Stimulated activated CD8-positive, alpha-beta memory T cell treated with anti-CD3 and anti-CD28 coated beads, Interleukin-15, amount 100 ng/mL, for 48 hours (primary cell): Measurements from ENCODE around the gene PMIS2.
A peak's percentile ranks its signal among the peaks of the same experiment; 100 is the strongest.

Source experiments
- DNase-seq, 2 donors: peaks; one replicate each; pipeline ENCODE4 v3.0.0-alpha.2; 2020; ENCODE audit warnings: low read depth in 2 of 2

PMIS2 gene

DNA sequence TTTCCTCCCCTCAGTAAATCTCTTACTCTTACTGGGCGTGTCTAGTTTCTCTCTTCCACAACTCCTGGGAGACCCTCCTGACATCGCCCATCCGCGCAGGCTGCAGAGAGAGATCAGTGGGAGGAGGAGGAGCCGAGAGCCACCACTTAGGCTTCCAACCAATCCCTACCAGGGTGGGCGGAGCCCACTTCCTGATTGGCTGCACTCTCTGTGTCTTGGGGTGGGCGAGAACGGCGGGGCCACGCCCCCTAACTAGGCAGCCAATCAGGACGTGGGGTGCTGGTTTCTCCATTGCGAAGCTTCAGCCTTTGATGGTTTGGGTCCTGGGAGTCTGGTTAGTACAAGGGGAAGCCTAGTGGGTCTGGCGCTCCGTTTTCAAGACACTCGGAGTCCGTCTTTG lies at the start of gene PMIS2:
Gene PMIS2, plus strand, starts transcription at position 326 of the 400 bp plus-strand sequence. CDS start 87 bp downstream, outside the sequence.
- DNase-seq = peak; percentile 15 to 21

DNA sequence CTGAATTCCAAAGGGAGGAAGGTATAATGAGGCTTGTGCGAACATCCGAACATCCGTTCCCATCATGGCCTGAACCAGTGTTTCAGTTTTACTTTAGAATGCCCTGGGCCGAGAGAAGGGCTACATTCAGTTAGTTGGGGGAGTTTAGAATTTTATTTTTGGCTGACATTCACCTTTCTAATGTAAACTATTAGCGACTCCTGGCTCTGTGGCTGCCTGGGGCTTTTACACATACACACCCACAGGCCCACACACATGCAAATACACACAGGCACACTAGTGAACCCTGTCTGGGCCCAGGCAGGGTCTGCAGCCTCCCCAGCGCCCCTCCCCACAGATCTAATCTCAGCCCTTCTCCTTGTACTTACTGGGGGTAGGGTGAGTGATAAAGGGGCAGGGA lies 46.7 kb upstream of the PMIS2 start:
- no peak for DNase-seq

- no peak for DNase-seq
Observed at GRCh38 chr19:35539850-35540249, 46.1 kb upstream of the PMIS2 start.

DNA sequence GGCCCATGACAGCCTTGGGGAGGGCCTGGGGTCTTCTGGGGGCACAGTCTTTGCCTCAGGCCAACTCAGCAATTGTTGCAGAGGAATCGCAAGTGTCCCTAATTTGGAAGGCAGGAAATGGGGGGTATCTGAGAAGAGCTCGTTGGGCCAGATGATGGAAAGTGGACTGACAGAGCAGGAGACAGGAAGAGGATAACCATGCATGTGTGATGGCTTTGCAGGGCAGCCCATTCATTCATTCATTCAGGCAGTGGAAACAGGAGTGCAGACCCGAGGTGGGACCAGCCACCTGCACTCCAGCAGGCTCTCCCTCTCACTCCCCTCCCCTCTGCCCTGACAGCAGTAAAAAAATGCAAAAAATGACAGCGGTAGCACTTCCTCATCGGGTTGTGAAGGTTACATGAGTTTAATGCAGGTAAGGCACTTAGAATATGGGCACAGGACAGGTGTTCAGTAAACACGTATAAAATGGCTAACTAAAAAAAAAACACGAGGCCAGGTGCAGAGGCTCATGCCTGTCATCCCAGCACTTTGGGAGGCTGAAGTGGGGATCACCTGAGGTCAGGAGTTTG lies 45.5 kb upstream of the PMIS2 start:
- DNase-seq = no peak

DNA sequence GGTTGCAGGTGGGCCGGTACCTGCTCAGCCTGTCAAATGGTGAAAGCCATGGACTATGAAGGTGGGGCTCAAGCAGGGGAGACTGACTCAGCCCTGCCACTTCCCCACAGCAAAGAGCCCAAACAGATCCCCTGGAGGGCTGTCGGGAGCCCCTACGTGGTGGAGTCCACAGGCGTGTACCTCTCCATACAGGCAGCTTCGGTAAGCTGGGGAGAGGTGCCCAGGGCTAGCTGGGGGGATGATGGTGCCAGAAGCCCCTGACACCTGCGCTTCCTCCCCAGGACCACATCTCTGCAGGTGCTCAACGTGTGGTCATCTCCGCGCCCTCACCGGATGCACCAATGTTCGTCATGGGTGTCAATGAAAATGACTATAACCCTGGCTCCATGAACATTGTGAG lies 43.8 kb upstream of the PMIS2 start:
- no peak for DNase-seq

DNA sequence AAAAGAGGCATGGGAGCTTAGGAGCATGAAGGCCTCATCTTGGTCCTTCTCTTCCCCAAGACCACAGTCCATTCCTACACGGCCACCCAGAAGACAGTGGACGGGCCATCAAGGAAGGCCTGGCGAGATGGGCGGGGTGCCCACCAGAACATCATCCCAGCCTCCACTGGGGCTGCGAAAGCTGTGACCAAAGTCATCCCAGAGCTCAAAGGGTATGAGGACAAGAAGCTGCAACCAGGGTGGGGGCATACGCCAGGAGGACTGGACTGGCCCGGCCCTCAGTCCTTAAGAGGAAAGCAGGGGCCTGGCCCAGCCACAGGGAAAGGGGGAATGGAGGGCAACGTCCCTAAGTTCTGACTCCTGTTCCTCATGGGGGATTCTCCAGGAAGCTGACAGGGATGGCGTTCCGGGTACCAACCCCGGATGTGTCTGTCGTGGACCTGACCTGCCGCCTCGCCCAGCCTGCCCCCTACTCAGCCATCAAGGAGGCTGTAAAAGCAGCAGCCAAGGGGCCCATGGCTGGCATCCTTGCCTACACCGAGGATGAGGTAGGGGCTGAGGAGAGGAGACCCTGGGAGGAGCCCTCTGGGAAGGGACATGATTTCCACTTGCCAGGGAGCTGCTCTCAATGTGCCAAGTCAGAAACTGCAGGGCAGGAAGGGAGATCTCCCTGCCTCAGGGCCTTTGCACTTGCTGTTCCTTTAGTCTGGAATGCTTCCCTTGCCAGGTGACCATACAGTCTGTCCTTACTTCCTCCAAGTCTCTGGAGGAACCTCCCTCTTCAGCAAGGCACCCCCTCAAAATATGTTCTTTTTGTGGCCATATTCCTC lies 42.5 kb upstream of the PMIS2 start:
- DNase-seq = no peak

DNA sequence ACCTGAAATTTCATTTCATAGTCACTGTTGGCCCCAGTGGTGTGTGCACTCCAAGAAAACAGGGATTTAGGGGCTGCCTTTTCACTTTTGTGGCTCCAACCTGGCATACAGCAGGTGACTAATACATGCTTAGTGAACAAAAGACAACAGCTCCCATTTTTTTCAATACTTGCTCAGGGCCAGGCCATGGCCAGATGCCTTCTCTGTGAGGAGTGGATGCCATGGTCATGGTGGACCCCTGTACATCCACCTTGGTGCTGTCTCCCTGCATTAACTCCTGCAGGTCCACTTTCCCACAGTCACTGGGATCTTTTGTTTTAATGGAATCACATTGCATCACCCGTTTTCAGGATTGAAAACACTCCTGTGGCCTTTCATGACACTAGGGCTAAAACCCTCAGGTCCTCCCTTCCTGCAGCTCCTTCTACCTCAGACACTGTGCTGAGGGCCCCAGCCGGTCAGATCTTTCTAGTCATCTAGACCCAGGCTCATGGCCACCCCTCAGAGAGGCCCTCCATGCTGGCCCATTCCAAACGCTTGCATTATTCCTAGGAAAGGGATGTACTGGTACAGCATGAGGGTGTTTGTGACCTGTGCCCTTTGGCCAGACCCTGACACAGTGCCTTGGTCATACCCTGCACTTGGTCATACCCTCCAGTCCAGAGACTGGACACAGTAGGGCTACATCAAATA lies 41.7 kb upstream of the PMIS2 start:
- no peak for DNase-seq

GRCh38 chr19:35545001-35545854 lies 40.7 kb upstream of the PMIS2 start, which contains the start of gene TMEM147:
TMEM147 (plus strand) TSS chr19:35545626; CDS start chr19:35545740, 114 bp downstream.
- peak; percentile 83 to 84 for DNase-seq

DNA sequence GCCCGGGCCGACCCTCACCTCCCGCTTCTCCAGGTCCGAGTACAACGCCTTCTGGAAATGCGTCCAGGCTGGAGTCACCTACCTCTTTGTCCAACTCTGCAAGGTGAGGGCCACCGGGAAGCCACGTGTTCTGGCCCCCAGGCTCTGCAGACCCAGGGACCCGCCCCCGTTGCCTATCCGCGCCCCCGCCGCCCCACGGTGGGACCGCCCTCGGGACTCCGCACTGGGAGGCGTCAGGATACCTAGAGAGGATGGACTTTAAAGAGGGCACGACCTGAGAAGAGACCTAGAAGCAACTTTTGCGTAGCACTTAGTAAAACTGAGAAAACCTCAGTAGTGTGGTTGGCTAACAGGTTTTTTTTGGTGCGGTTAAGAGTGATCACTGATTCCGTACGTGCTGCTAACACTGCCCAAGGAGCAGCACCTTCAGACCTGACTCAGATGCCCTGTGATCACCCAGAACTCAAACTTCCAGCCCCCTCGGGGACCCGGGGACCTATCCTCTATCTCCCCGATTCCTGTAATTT lies 40.1 kb upstream of the PMIS2 start:
- peak; percentile 66 to 71 for DNase-seq

GRCh38 chr19:35546532-35546931 lies 39.4 kb upstream of the PMIS2 start:
- no peak for DNase-seq

DNA sequence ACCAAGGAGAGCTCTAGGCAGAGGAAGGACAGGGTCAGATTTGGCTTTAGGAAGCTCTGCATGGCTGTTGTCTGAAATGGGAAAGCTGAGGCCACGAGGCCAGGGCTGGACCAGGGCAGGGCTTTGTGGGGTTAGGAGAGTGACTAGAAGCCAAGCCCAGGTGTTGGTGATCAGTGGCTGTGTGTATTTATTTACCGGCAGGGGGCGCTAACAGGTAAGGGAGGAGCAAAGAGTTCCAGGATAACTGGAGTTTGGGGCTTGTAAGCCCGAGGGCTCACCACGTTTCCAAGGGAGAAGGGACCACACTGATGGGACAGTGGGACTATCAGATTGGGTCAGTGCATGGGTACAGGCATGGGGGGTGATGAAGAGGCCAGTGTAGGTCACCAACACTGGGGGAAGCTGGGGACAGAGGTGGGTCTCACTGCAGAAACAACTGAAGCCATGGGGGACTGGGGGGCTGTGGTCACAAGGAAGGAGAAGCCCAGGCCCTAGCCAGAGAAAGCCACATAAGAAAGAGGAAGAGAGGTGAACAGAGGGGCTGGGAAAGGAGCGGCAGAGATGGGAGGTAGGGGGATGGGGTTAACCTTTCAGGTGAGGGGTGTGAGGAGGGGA lies 36.7 kb upstream of the PMIS2 start:
- DNase-seq = peak; percentile 13 to 28

DNA sequence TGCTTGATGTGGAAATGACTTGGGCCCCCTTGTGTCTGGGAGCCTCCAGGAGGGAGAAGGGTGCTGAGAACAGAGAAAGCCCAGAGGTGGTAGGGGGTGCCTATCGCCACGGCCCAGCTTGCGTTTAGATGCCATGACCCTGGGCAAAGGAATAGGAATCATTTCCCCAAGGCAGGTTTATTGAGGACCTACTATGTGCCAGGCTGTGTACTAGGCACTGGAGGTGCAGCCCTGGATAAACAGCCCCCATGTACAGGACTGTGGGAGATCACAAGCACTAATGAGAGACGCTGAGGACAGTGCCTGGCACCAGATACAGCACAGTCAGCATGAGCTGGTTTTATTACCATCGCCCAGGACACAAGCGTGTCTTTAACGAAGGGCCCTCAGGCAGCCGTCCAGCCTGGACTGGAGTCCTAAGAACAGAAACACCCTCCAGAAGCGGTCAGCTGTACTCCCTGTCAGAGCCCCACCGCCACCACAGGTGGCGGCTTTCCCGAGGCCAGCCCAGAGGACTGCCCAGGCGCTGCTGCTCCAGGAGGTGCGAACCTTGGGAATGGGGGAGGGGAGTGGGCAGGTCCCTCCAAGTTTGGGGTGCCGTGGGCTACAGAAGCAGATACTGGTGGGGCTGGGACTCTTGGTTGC lies 36.0 kb upstream of the PMIS2 start:
- no peak for DNase-seq

DNA sequence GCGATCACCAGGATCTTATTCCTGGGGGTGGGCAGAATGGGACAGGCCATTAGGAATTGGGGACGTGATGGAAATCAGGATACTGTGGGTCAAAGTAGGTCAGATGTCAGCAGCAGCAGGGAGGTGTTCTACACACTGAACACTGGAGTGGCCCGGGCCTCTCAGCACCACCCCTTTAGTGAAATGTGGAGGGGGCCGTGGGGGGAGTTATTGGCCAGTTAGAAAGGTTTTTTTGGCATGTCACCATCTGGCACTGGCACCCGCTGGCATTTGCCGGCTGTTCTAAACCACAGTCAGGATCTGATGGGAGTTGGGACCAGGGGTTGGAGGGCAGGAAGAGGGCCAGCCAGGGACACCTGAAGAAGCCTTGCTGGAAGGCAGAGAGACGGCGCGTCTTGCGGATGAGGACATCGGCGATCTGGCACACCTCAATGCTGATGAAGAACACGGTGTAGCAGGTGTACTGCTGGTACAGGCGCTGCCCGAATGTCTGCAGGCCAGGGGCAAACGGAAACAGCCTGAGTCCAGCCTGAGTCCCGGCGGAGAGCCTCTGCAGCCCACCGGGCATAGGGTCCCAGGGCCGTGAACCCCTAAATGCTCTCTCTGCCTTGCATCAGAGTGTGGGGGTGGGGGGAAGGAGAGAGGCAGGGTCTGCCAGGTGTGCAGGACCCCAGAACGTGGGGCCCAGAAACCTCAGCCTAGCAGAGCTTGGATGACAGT lies 34.7 kb upstream of the PMIS2 start:
- no peak for DNase-seq

DNA sequence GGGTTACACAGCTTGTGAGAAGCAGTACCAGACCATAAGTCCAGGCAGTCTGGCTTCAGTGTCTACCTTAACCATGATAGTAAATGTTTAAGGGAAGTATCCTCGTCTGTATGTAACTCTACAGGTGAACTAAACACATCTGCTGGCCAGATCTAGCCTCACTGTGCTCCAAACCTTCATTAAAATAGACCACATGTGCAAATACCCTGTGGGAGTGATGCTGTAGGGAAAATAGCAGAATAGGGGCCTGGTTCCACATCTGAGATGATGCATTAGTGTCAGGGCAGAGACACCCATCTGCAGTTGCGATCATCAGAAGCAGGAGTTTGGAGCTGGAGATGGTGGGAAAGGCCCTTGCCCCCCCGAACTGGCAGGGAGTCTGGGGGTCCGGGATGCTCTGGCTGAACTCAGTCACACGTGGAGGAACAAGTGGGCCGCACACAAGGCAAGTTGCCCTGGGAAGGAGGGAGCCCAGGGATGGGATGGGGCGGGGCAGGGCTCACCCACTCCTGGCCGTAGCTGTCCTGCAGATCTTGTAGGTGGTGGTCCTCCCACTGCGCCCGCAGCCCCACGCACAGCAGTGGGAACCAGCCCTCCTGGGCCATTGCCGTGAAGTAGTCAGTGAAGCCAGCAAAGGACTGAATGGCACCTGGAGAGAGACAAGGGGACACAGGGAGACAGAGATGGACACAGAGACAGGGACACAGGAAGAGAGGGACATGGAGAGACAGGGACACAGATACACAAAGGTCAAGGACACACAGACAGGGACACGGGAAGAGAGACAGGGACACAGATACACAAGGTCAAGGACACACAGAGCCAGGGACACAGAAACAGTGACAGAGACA lies 33.2 kb upstream of the PMIS2 start:
- no peak for DNase-seq

- DNase-seq = no peak
Observed at GRCh38 chr19:35553385-35554000, 32.5 kb upstream of the PMIS2 start.

DNA sequence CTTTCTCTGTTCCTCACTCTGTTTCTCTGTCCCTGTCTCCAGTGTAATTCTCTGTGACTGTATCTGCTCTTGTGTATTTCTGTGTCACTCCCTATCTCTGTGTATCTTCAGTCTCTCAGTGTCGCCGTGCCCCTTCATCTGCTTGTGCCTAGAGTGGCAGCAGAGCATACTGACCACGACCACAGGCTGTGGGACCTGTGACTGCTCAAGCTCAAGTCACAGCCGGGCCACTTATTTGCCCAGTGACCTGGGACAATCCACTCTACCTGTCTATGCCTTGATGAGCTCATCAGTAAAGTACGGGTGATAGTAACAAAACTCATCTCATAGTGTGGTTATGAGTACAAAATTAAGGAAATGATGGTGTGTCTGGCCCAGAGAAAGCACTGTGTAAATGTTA lies 31.9 kb upstream of the PMIS2 start:
- DNase-seq = no peak

DNA sequence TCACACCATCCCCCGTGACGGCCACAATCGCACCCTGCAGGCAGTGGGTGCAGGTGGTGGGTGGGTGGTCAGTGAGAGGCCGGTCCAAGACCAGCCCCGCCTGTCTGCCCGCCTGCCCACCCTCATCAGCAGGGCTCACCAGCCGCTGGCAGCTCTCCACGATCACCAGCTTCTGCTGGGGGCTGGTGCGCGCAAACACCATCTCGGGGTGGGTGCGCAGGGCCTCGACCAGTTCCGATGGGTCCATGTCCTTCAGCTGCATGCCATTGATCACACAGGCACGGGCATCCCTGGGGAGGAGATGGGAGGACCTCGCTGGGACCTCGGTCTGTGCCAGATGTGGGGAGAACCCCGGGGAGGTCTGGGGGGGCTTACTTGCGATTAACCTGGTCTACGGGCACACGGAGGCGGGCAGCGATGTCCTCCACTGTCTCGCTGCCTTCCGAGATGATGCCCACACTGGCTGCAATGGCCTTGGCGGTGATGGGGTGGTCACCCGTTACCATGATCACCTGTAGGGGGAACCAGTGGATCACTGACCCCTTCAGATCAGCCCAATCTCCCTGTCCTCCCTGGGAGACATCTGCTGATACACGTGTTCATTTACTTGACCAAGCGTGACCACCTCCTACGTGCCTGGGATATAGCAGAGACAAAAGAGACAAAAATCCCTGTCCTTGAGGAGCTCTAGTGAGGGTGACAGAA lies 30.5 kb upstream of the PMIS2 start:
- no peak for DNase-seq

DNA sequence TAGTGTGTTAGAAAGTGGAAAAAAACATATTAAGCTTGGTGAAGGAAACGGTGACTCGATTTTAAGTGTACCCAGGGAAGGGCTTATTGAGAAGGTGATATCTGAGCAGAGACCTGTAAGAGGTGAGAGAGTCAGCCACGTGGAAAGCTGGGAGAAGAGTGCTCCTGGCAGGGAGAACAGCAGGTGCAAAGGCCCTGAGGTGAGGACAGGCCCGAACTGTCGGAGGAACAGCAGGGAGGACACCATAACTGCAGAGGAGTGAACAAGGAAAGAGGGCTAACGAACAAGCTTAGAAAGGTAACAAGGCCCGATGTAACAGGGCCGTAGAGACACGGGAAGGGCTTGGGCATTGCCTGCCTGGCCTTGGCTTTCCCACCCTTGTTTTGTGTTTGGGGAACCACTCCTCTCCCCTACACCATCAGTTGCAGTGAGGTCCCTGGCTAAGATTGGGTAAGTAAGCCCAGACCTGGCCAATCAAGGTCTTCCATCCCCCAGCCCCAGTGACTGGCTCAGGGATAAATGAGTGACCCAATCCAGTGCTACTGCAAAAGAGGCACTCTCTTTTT lies 29.9 kb upstream of the PMIS2 start:
- no peak for DNase-seq
